ENCODE data around the gene SYT6. TPM values are rescaled to one million over a fixed set of nuclear protein-coding genes. Genes with fewer than 3 reads are reported as not detected.
"Not testable (repeated sequence)": the region's sequence is repeated elsewhere in the genome, so short reads cannot be mapped to it uniquely, and the experiment has no call there.

The SYT6 gene
- total RNA-seq, 2 experiments from 2014 or later = not detected

- Histone ChIP-seq H3K36me3 (ENCODE audit: insufficient read depth, low read length) (no peaks in the 10 kb centered on the region), H3K79me2 (ENCODE audit: insufficient read depth, low read depth, low read length) (no peaks in the 10 kb centered on the region), H4K20me1 (ENCODE audit: insufficient read depth, low read length) (no peaks in the 10 kb centered on the region), H3K9me2 (ENCODE audit: insufficient read depth, low read length) (no peaks in the 10 kb centered on the region), H3K4me1 (ENCODE audit: insufficient read depth, low read length, poor library complexity, severe bottlenecking) (no peaks in the 10 kb centered on the region), H2AFZ (ENCODE audit: low read length) (no peak overlapping the region), H3K4me2 (ENCODE audit: low read length) (no peak overlapping the region), H3K27ac (ENCODE audit: low read depth, low read length, poor library complexity, severe bottlenecking) (no peak overlapping the region), H3K4me3 (ENCODE audit: low read depth, low read length, poor library complexity, severe bottlenecking) (no peak overlapping the region), H3K9me3 (ENCODE audit: low read length) (no peaks in the 10 kb centered on the region)
- DNase-seq (ENCODE audit: low spot score) = no peak
- intact Hi-C loops (cut with micrococcal nuclease; ENCODE audit: unreplicated experiment) = no loop called here
- CTCF ChIA-PET (ENCODE audit: unreplicated experiment) = no interaction called here
- POLR2A ChIA-PET = interaction anchor here (0.5 to 0.6 kb wide), 2 partner anchors 32 to 742 kb away, joined by 3 read pairs; no protein-coding TSS in a partner anchor
- TF ChIP-seq CTCF (conservative IDR thresholded peaks at IDR 0.05; ENCODE audit: low read length) (no peak), EZH2phosphoT487 (IDR thresholded peaks at IDR 0.05; ENCODE audit: borderline replicate concordance, low read depth, low read length) (no peak)
- no TSS peak for BruUV-seq (replicated peaks)
Observed at GRCh38 chr1:114063544-114063943, 90.1 kb downstream of the SYT6 start.

- intact Hi-C loops (cut with micrococcal nuclease; ENCODE audit: unreplicated experiment) = no loop called here
- Histone ChIP-seq H3K36me3 (ENCODE audit: insufficient read depth, low read length) (no peaks in the 10 kb centered on the region), H3K9me3 (ENCODE audit: low read length) (no peaks in the 10 kb centered on the region), H3K27ac (ENCODE audit: low read depth, low read length, poor library complexity, severe bottlenecking) (no peak overlapping the region), H2AFZ (ENCODE audit: low read length) (no peak overlapping the region), H3K4me3 (ENCODE audit: low read depth, low read length, poor library complexity, severe bottlenecking) (no peak overlapping the region), H3K4me2 (ENCODE audit: low read length) (no peak overlapping the region), H3K4me1 (ENCODE audit: insufficient read depth, low read length, poor library complexity, severe bottlenecking) (no peaks in the 10 kb centered on the region), H3K79me2 (ENCODE audit: insufficient read depth, low read depth, low read length) (no peaks in the 10 kb centered on the region), H4K20me1 (ENCODE audit: insufficient read depth, low read length) (no peaks in the 10 kb centered on the region), H3K9me2 (ENCODE audit: insufficient read depth, low read length) (no peaks in the 10 kb centered on the region)
- CTCF ChIA-PET (ENCODE audit: unreplicated experiment) = no interaction called here
- no peak for DNase-seq (ENCODE audit: low spot score)
- POLR2A ChIA-PET = interaction anchor here (1.0 kb wide), 1 partner anchor 11 kb away, joined by 3 read pairs; no protein-coding TSS in a partner anchor
- TF ChIP-seq EZH2phosphoT487 (IDR thresholded peaks at IDR 0.05; ENCODE audit: borderline replicate concordance, low read depth, low read length) (no peak), CTCF (conservative IDR thresholded peaks at IDR 0.05; ENCODE audit: low read length) (no peak)
- BruUV-seq (replicated peaks) = no TSS peak
Observed at GRCh38 chr1:114062477-114063099, 91.1 kb downstream of the SYT6 start.

- no TSS peak for BruUV-seq (replicated peaks)
- H3K4me3 ChIP-seq (ENCODE audit: low read depth, low read length, poor library complexity, severe bottlenecking) = no peak overlapping the region
- intact Hi-C loops (cut with micrococcal nuclease; ENCODE audit: unreplicated experiment) = no loop called here
- H3K9me2 ChIP-seq (ENCODE audit: insufficient read depth, low read length) = no peaks in the 10 kb centered on the region
- ChIA-PET POLR2A (interaction anchor here (1.0 kb wide), 1 partner anchor 10 kb away, joined by 3 read pairs; no protein-coding TSS in a partner anchor), CTCF (ENCODE audit: unreplicated experiment) (no interaction called here)
- no peak overlapping the region for H3K27ac ChIP-seq (ENCODE audit: low read depth, low read length, poor library complexity, severe bottlenecking)
- H3K4me1 ChIP-seq (ENCODE audit: insufficient read depth, low read length, poor library complexity, severe bottlenecking) = no peaks in the 10 kb centered on the region
- no peaks in the 10 kb centered on the region for H3K36me3 ChIP-seq (ENCODE audit: insufficient read depth, low read length)
- no peaks in the 10 kb centered on the region for H3K79me2 ChIP-seq (ENCODE audit: insufficient read depth, low read depth, low read length)
- H4K20me1 ChIP-seq (ENCODE audit: insufficient read depth, low read length) = no peaks in the 10 kb centered on the region
- no peaks in the 10 kb centered on the region for H3K9me3 ChIP-seq (ENCODE audit: low read length)
- no peak overlapping the region for H3K4me2 ChIP-seq (ENCODE audit: low read length)
- no peak overlapping the region for H2AFZ ChIP-seq (ENCODE audit: low read length)
- TF ChIP-seq CTCF (conservative IDR thresholded peaks at IDR 0.05; ENCODE audit: low read length) (no peak), EZH2phosphoT487 (IDR thresholded peaks at IDR 0.05; ENCODE audit: borderline replicate concordance, low read depth, low read length) (no peak)
- DNase-seq (ENCODE audit: low spot score) = no peak
Observed at GRCh38 chr1:114061121-114061830, 92.4 kb downstream of the SYT6 start.

- H3K36me3 ChIP-seq (ENCODE audit: insufficient read depth, low read length); DNase-seq (ENCODE audit: low spot score); H3K4me2 ChIP-seq (ENCODE audit: low read length); POLR2A ChIA-PET; H3K27ac ChIP-seq (ENCODE audit: low read depth, low read length, poor library complexity, severe bottlenecking); H3K9me3 ChIP-seq (ENCODE audit: low read length); H3K9me2 ChIP-seq (ENCODE audit: insufficient read depth, low read length); H3K4me1 ChIP-seq (ENCODE audit: insufficient read depth, low read length, poor library complexity, severe bottlenecking); H2AFZ ChIP-seq (ENCODE audit: low read length); CTCF ChIA-PET (ENCODE audit: unreplicated experiment); BruUV-seq (replicated peaks); H3K4me3 ChIP-seq (ENCODE audit: low read depth, low read length, poor library complexity, severe bottlenecking); intact Hi-C loops (cut with micrococcal nuclease; ENCODE audit: unreplicated experiment); H3K79me2 ChIP-seq (ENCODE audit: insufficient read depth, low read depth, low read length); H4K20me1 ChIP-seq (ENCODE audit: insufficient read depth, low read length): not testable (repeated sequence)
Observed at GRCh38 chr1:114058236-114058635, 95.4 kb downstream of the SYT6 start.

Data from OCI-LY7 (cell line).